Calu3 (cell line): ENCODE measurements around the gene RPRD1B. TPM values are rescaled to one million over a fixed set of nuclear protein-coding genes. Genes with fewer than 3 reads are reported as not detected.
"Not testable (repeated sequence)": the region's sequence is repeated elsewhere in the genome, so short reads cannot be mapped to it uniquely, and the experiment has no call there.

Experiments
- BruUV-seq: library from RNA; stranded (reverse); fragments of 400-500 nt; replicated peaks from 2 replicates; lab custom pipeline; 2021; lab: Mats Ljungman, UMichigan
- CTCF ChIA-PET: fragments of 300-600 bp; sonication (Branson Sonifier 250); formaldehyde crosslinking; loops from one replicate; lab custom pipeline; 2022; ENCODE audit warnings: antibody characterized with exemption; lab: Charles Lee
- DNase-seq: peaks from one replicate; pipeline ENCODE4 v3.0.0; 2022
- H3K27ac Mint-ChIP-seq: one replicate; pipeline ENCODE4 v1.8.0; 2022; ENCODE audit warnings: mixed read lengths; ENCODE audit not compliant: unreplicated experiment
- H3K27me3 Mint-ChIP-seq: one replicate; pipeline ENCODE4 v1.8.0; 2022; ENCODE audit warnings: mixed read lengths; ENCODE audit not compliant: unreplicated experiment
- H3K36me3 Mint-ChIP-seq: one replicate; pipeline ENCODE4 v1.8.0; 2022; ENCODE audit warnings: mild to moderate bottlenecking, moderate library complexity, mixed read lengths; ENCODE audit not compliant: insufficient read depth, unreplicated experiment
- H3K4me1 Mint-ChIP-seq: one replicate; pipeline ENCODE4 v1.8.0; 2022; ENCODE audit warnings: mild to moderate bottlenecking, low read depth, mixed read lengths; ENCODE audit not compliant: unreplicated experiment
- H3K4me3 Mint-ChIP-seq: one replicate; pipeline ENCODE4 v1.8.0; 2022; ENCODE audit warnings: mild to moderate bottlenecking, low read depth, moderate library complexity, mixed read lengths; ENCODE audit not compliant: unreplicated experiment
- H3K9me3 Mint-ChIP-seq: one replicate; pipeline ENCODE4 v1.8.0; 2022; ENCODE audit warnings: low read depth, mixed read lengths; ENCODE audit not compliant: unreplicated experiment
- CTCF ChIP-seq: fragments of 200-600 bp; IDR thresholded peaks from one replicate; pipeline ENCODE4 v1.8.0; 2022; ENCODE audit warnings: antibody characterized with exemption; ENCODE audit not compliant: unreplicated experiment
- intact Hi-C: fragments of 100-400 bp; cut with micrococcal nuclease; formaldehyde crosslinking; loops from one replicate; pipeline ENCODE4 v1.10.0; 2022; ENCODE audit not compliant: unreplicated experiment
- total RNA-seq: library from RNA; stranded (reverse); gene quantifications from 2 replicates; pipeline ENCODE4 v1.2.3, GENCODE V29; 2022

Gene RPRD1B
- total RNA-seq, 1 experiment from 2014 or later: 53.5 TPM

GRCh38 chr20:38004416-38004815 is 29.1 kb upstream of the RPRD1B start:
- Mint-ChIP-seq H3K4me1 (no peaks in the 10 kb centered on the region), H3K27ac (no peak overlapping the region), H3K36me3 (peaks cover 20% of the 10 kb centered on the region), H3K9me3 (no peaks in the 10 kb centered on the region), H3K4me3 (no peak overlapping the region), H3K27me3 (no peaks in the 10 kb centered on the region)
- CTCF ChIA-PET: no interaction called here
- TF ChIP-seq CTCF: no peak
- intact Hi-C loops: no loop called here
- no TSS peak for BruUV-seq
- no peak for DNase-seq

- no peak for TF ChIP-seq CTCF
- CTCF ChIA-PET: interaction anchor here (0.8 kb wide), 1 partner anchor 13 kb away, joined by 3 read pairs; no protein-coding TSS in a partner anchor
- BruUV-seq: no TSS peak
- Mint-ChIP-seq H3K9me3 (no peaks in the 10 kb centered on the region), H3K27ac (no peak overlapping the region), H3K27me3 (no peaks in the 10 kb centered on the region), H3K4me1 (no peaks in the 10 kb centered on the region), H3K4me3 (no peak overlapping the region), H3K36me3 (peaks cover 11% of the 10 kb centered on the region)
- intact Hi-C loops: no loop called here
- no peak for DNase-seq
These were observed 27.6 kb upstream of the RPRD1B start for GRCh38 chr20:38005903-38006302.

- TF ChIP-seq CTCF: no peak
- CTCF ChIA-PET: interaction anchor here (1.0 to 1.2 kb wide), 2 partner anchors 14 to 92 kb away, joined by 3 to 8 read pairs; no protein-coding TSS in a partner anchor
- Mint-ChIP-seq H3K27me3 (no peaks in the 10 kb centered on the region), H3K9me3 (no peaks in the 10 kb centered on the region), H3K4me1 (no peaks in the 10 kb centered on the region), H3K27ac (no peak overlapping the region), H3K36me3 (peaks cover 6% of the 10 kb centered on the region), H3K4me3 (no peak overlapping the region)
- no peak for DNase-seq
- no TSS peak for BruUV-seq
- intact Hi-C loops: no loop called here
These were observed 26.0 kb upstream of the RPRD1B start for GRCh38 chr20:38007526-38007925.

GRCh38 chr20:38008233-38008944 is 25.2 kb upstream of the RPRD1B start:
- no peaks in the 10 kb centered on the region for H3K27me3 Mint-ChIP-seq
- no peaks in the 10 kb centered on the region for H3K9me3 Mint-ChIP-seq
- no TSS peak for BruUV-seq
- no peaks in the 10 kb centered on the region for H3K4me1 Mint-ChIP-seq
- H3K27ac Mint-ChIP-seq: no peak overlapping the region
- intact Hi-C loops: no loop called here
- CTCF ChIA-PET: interaction anchor here (1.0 kb wide), 1 partner anchor 93 kb away, joined by 8 read pairs; no protein-coding TSS in a partner anchor
- no peak for DNase-seq
- H3K36me3 Mint-ChIP-seq: peaks cover 6% of the 10 kb centered on the region
- H3K4me3 Mint-ChIP-seq: no peak overlapping the region
- TF ChIP-seq CTCF: no peak

GRCh38 chr20:38009416-38009815 is 24.1 kb upstream of the RPRD1B start:
- H3K27me3 Mint-ChIP-seq, H3K4me3 Mint-ChIP-seq, H3K36me3 Mint-ChIP-seq, intact Hi-C loops, H3K27ac Mint-ChIP-seq, DNase-seq, H3K9me3 Mint-ChIP-seq, H3K4me1 Mint-ChIP-seq, BruUV-seq, CTCF ChIA-PET: not testable (repeated sequence)
